ENCODE measurements around the gene SIGLEC12. TPM values are rescaled to one million over a fixed set of nuclear protein-coding genes. Genes with fewer than 3 reads are reported as not detected.

Gene SIGLEC12
- total RNA-seq, 2 donors from 2014 or later = 0.91 TPM; not detected in 1

GRCh38 chr19:51547397-51548212 lies 46.0 kb upstream of the SIGLEC12 start:
- 43% methylated on average over 7 of the region's 7 CpGs for WGBS
- no peaks in the 10 kb centered on the region for H3K27me3 ChIP-seq (replicated peaks; ENCODE audit: insufficient read depth)
- intact Hi-C loops (cut with DNase I) = no loop called here

GRCh38 chr19:51546650-51547396 lies 45.2 kb upstream of the SIGLEC12 start:
- WGBS = 54% methylated on average over 10 of the region's 10 CpGs
- Histone ChIP-seq H3K4me1 (replicated peaks) (no peaks in the 10 kb centered on the region), H3K27me3 (replicated peaks; ENCODE audit: insufficient read depth) (no peaks in the 10 kb centered on the region), H3K9me3 (no peaks in the 10 kb centered on the region), H3K27ac (no peak overlapping the region), H3K4me3 (no peak overlapping the region), H3K36me3 (no peaks in the 10 kb centered on the region)
- TF ChIP-seq POLR2AphosphoS5 (IDR thresholded peaks at IDR 0.05) = no peak
- TF ChIP-seq, protein P1, sequence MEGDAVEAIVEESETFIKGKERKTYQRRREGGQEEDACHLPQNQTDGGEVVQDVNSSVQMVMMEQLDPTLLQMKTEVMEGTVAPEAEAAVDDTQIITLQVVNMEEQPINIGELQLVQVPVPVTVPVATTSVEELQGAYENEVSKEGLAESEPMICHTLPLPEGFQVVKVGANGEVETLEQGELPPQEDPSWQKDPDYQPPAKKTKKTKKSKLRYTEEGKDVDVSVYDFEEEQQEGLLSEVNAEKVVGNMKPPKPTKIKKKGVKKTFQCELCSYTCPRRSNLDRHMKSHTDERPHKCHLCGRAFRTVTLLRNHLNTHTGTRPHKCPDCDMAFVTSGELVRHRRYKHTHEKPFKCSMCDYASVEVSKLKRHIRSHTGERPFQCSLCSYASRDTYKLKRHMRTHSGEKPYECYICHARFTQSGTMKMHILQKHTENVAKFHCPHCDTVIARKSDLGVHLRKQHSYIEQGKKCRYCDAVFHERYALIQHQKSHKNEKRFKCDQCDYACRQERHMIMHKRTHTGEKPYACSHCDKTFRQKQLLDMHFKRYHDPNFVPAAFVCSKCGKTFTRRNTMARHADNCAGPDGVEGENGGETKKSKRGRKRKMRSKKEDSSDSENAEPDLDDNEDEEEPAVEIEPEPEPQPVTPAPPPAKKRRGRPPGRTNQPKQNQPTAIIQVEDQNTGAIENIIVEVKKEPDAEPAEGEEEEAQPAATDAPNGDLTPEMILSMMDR (IDR thresholded peaks at IDR 0.05) = no peak
- no peak for TF ChIP-seq POLR2A (IDR thresholded peaks at IDR 0.05)
- intact Hi-C loops (cut with DNase I) = no loop called here
- no peak for DNase-seq (ENCODE audit: low spot score)

More at GRCh38 chr19:51547397-51548212, 46.0 kb upstream of the SIGLEC12 start:
- TF ChIP-seq POLR2AphosphoS5 (IDR thresholded peaks at IDR 0.05) (no peak), POLR2A (IDR thresholded peaks at IDR 0.05) (no peak)
- TF ChIP-seq, protein P1 (IDR thresholded peaks at IDR 0.05) = no peak
- H3K36me3 ChIP-seq = no peaks in the 10 kb centered on the region
- no peaks in the 10 kb centered on the region for H3K4me1 ChIP-seq (replicated peaks)
- H3K9me3 ChIP-seq = no peaks in the 10 kb centered on the region
- no peak overlapping the region for H3K27ac ChIP-seq
- no peak overlapping the region for H3K4me3 ChIP-seq
- no peak for DNase-seq (ENCODE audit: low spot score)

DNA sequence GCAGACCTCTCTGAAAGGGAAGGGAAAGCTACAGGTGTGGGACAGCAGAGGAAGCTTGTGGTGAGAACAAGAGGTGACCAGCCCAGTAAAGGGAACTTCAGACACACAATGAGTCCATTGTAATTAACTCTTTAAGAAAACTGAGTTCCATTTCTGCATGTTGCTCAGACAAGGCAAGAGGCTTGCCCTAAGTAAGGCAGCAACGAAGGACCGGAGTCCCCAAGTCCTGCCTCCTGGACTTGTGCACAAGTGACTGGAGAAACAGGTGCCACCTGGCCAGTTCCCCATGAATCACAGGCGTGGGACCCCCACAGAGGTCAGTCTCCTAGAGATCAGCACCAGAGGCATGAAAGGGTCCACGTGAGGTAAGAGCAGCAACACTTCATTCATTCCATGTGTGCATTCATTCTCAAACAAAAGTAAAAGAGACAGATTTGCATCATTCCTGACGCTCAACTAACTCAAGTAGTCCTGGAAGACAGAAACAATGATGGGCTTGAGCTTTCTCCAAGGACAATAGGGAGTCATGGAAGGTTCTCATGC lies 44.6 kb upstream of the SIGLEC12 start:
- Histone ChIP-seq H3K27ac (no peak overlapping the region), H3K4me1 (replicated peaks) (no peaks in the 10 kb centered on the region), H3K4me3 (no peak overlapping the region), H3K27me3 (replicated peaks; ENCODE audit: insufficient read depth) (no peaks in the 10 kb centered on the region), H3K36me3 (no peaks in the 10 kb centered on the region), H3K9me3 (no peaks in the 10 kb centered on the region)
- WGBS = 72% methylated on average over 5 of the region's 5 CpGs
- intact Hi-C loops (cut with DNase I) = no loop called here
- DNase-seq (ENCODE audit: low spot score) = no peak
- no peak for TF ChIP-seq POLR2A (IDR thresholded peaks at IDR 0.05)

- intact Hi-C loops (cut with DNase I) = no loop called here
- no peaks in the 10 kb centered on the region for H3K36me3 ChIP-seq
- H3K4me1 ChIP-seq (replicated peaks) = no peaks in the 10 kb centered on the region
- no peak for DNase-seq (ENCODE audit: low spot score)
- H3K27me3 ChIP-seq (replicated peaks; ENCODE audit: insufficient read depth) = no peaks in the 10 kb centered on the region
- 83% methylated on average over 6 of the region's 6 CpGs for WGBS
- no peak for TF ChIP-seq POLR2AphosphoS5 (IDR thresholded peaks at IDR 0.05)
- H3K27ac ChIP-seq = no peak overlapping the region
- no peak overlapping the region for H3K4me3 ChIP-seq
- no peaks in the 10 kb centered on the region for H3K9me3 ChIP-seq
Observed at GRCh38 chr19:51544038-51544437, 42.4 kb upstream of the SIGLEC12 start.

DNA sequence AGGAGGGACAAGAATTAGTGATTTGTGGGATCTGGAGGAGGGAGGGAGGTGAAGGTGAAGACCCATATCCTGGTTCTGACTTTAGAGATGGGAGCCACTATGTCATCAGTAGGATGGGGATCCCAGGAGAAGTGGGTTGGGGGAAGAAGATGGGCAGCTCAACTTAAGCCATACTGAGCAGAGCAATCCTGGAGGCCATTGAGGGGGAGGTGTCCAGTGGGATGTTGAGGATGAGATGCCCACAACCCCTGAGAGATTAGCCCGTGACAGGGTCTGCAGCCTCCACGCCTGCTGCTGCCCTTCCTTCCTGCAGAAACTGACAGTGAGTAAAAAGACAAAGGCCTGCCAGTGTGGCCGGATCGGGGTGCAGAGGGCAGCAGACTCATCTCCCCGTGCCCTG lies 41.1 kb upstream of the SIGLEC12 start:
- DNase-seq (ENCODE audit: low spot score) = no peak
- Histone ChIP-seq H3K9me3 (no peaks in the 10 kb centered on the region), H3K36me3 (no peaks in the 10 kb centered on the region), H3K4me1 (replicated peaks) (no peaks in the 10 kb centered on the region), H3K27ac (no peak overlapping the region), H3K27me3 (replicated peaks; ENCODE audit: insufficient read depth) (no peaks in the 10 kb centered on the region), H3K4me3 (no peak overlapping the region)
- TF ChIP-seq, protein P1 (IDR thresholded peaks at IDR 0.05) = no peak
- TF ChIP-seq POLR2AphosphoS5 (IDR thresholded peaks at IDR 0.05) (no peak), POLR2A (IDR thresholded peaks at IDR 0.05) (no peak)
- WGBS = 75% methylated on average over 5 of the region's 5 CpGs
- intact Hi-C loops (cut with DNase I) = no loop called here

All from prostate gland (tissue), 2 donors.